Transverse colon (tissue), 4 donors: ENCODE measurements around the gene ARHGEF10L. TPM values are rescaled to one million over a fixed set of nuclear protein-coding genes. Genes with fewer than 3 reads are reported as not detected.
A peak's percentile ranks its signal among the peaks of the same experiment; 100 is the strongest.
"Not testable (repeated sequence)": the region's sequence is repeated elsewhere in the genome, so short reads cannot be mapped to it uniquely, and the experiment has no call there.

Experiments
- DNase-seq: peaks from one replicate; pipeline ENCODE4 v3.0.0-alpha.2; 2019
- H3K27ac ChIP-seq, 4 donors: fragments of 200-600 bp; sonication (generic); 2 replicates each; pipeline ENCODE4 v1.5.1; 2016 to 2018; ENCODE audit warnings: inconsistent platforms in 4 of 4
- H3K27me3 ChIP-seq: fragments of 200-600 bp; sonication (generic); 2 replicates; pipeline ENCODE4 v1.5.1; 2017; ENCODE audit warnings: inconsistent platforms
- H3K36me3 ChIP-seq, 4 donors: fragments of 200-600 bp; sonication (generic); 2 replicates each; pipeline ENCODE4 v1.5.1; 2017 to 2019; ENCODE audit warnings: inconsistent platforms in 4 of 4
- H3K4me1 ChIP-seq, 4 donors: fragments of 200-600 bp; sonication (generic); 2 replicates each; pipeline ENCODE4 v1.5.1; 2017 to 2020; ENCODE audit warnings: inconsistent platforms in 4 of 4
- H3K4me3 ChIP-seq, 4 donors: fragments of 200-600 bp; sonication (generic); 1 replicate in 1 of 4; 2 replicates in 3 of 4; pipeline versions ENCODE4 v1.5.1 to v1.6.1; 2017 to 2019; ENCODE audit warnings: inconsistent platforms in 4 of 4
- H3K9me3 ChIP-seq, 2 donors: fragments of 200-600 bp; sonication (generic); 2 replicates each; pipeline ENCODE4 v1.5.1; 2017 to 2019; ENCODE audit warnings: inconsistent platforms in 2 of 2
- EP300 ChIP-seq: sonication (generic); formaldehyde crosslinking; IDR thresholded peaks from one replicate; pipeline ENCODE4 v1.6.1; 2017; ENCODE audit warnings: antibody characterized with exemption, low read depth
- POLR2A ChIP-seq: fragments of 450-650 bp; IDR thresholded peaks from one replicate; pipeline ENCODE4 v1.6.1; 2016; ENCODE audit warnings: antibody characterized with exemption, mild to moderate bottlenecking, moderate library complexity
- POLR2AphosphoS5 ChIP-seq, 3 donors: sonication (generic); formaldehyde crosslinking; IDR thresholded peaks; one replicate each; pipeline ENCODE4 v1.6.1; 2016; ENCODE audit warnings: antibody characterized with exemption in 3 of 3
- WGBS, 2 donors: methylation state at CpG; one replicate each; pipeline ENCODE4 v1.1.5; 2018; ENCODE audit warnings: low coverage in 1 of 2; 5-methylcytosine and 5-hydroxymethylcytosine counted together
- in situ Hi-C, 4 donors: fragments of 200-750 bp; cut with MboI; loops; one replicate each; pipeline versions ENCODE4 v1.15.0 to v1.15.1; 2017; ENCODE audit warnings: low sequenced_read_pairs in 3 of 4, low pct_ligation_motif_present in 1 of 4, low pct_unique_long_range_greater_than_20kb in 1 of 4
- intact Hi-C: fragments of 100-400 bp; cut with DNase I; formaldehyde crosslinking; loops from one replicate; pipeline ENCODE4 v1.15.1; 2023; ENCODE audit warnings: low total_unique reads
- total RNA-seq, 4 donors: library from RNA; depleted of rRNA; stranded (reverse); fragments of >200 nt; gene quantifications; one replicate each; pipeline ENCODE4 v1.1.0, GENCODE V29; 2016
- TF ChIP-seq, protein P1 (sequence below), 5 experiments: fragments of 200-600 bp in 3 of 5; fragments of 450-650 bp in 2 of 5; sonication (generic) in 3 of 5; IDR thresholded peaks; 1 replicate in 2 of 5; 2 replicates in 3 of 5; pipeline ENCODE4 v1.5.1; 2016 to 2017; ENCODE audit warnings: antibody characterized with exemption in 5 of 5, inconsistent platforms in 3 of 5, mild to moderate bottlenecking in 2 of 5, moderate library complexity in 1 of 5

Gene ARHGEF10L, protein sequence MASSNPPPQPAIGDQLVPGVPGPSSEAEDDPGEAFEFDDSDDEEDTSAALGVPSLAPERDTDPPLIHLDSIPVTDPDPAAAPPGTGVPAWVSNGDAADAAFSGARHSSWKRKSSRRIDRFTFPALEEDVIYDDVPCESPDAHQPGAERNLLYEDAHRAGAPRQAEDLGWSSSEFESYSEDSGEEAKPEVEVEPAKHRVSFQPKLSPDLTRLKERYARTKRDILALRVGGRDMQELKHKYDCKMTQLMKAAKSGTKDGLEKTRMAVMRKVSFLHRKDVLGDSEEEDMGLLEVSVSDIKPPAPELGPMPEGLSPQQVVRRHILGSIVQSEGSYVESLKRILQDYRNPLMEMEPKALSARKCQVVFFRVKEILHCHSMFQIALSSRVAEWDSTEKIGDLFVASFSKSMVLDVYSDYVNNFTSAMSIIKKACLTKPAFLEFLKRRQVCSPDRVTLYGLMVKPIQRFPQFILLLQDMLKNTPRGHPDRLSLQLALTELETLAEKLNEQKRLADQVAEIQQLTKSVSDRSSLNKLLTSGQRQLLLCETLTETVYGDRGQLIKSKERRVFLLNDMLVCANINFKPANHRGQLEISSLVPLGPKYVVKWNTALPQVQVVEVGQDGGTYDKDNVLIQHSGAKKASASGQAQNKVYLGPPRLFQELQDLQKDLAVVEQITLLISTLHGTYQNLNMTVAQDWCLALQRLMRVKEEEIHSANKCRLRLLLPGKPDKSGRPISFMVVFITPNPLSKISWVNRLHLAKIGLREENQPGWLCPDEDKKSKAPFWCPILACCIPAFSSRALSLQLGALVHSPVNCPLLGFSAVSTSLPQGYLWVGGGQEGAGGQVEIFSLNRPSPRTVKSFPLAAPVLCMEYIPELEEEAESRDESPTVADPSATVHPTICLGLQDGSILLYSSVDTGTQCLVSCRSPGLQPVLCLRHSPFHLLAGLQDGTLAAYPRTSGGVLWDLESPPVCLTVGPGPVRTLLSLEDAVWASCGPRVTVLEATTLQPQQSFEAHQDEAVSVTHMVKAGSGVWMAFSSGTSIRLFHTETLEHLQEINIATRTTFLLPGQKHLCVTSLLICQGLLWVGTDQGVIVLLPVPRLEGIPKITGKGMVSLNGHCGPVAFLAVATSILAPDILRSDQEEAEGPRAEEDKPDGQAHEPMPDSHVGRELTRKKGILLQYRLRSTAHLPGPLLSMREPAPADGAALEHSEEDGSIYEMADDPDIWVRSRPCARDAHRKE (N-terminal part only)
- total RNA-seq: 100 to 1,000 TPM; 115 to 326 (median 199) TPM

DNA sequence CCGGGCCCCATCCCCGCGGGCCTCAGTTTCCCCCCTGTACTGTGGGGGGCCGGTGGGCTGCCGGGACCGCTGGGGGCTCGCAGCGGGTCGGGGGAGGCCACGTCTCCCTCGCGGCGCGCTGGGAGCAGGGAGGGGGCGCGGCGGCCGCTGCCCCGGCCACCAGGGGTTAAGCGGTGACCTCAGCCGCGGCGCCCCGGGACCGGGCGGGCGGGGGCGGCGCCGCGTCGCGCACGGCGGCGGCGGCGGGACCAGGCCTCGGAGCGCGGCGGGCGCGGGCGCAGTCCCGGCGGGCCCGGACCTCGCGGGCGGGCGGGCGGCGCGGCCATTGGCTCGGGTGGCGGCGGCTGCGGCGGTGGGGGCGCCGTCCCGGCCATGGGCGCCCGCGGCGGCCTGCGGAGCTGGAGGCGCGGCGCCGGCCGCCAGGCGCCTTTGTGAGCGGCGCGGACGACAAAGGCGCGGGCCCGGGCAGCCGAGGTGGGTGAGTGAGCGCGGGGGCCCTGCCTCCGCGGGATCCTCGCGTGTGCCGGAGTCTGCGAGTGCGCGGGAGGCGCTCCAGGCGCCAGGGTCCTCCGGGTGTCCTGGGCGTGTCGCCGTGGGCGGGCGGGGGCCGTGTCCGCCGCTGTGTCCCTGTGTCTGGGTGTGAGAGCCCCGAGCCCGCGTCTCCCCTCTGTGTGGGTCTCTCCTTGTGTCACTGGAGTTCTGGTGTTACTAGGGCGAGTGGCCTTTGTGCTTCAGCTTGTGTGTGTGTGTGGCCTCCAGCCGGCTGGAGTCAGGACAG is at the start of gene ARHGEF10L:
ARHGEF10L (plus strand) TSS at position 222 of the 778 bp plus-strand sequence. CDS start 40,898 bp downstream, outside the sequence.
- DNase-seq: no peak
- peak within 1 kb of the TSS; percentile 86 to 96 (median 94) for H3K27ac ChIP-seq
- no peaks in the 10 kb centered on the region for H3K9me3 ChIP-seq
- H3K36me3 ChIP-seq: no peaks in the 10 kb centered on the region
- no peaks in the 10 kb centered on the region for H3K27me3 ChIP-seq
- in situ Hi-C loops (no loop called here), intact Hi-C loops (no loop called here)
- TF ChIP-seq EP300: no peak
- peak; percentile 28 for TF ChIP-seq POLR2A
- peak in 1 of 3 donors; percentile 7 for TF ChIP-seq POLR2AphosphoS5 (IDR thresholded peaks at IDR 0.05)
- TF ChIP-seq, protein P1, sequence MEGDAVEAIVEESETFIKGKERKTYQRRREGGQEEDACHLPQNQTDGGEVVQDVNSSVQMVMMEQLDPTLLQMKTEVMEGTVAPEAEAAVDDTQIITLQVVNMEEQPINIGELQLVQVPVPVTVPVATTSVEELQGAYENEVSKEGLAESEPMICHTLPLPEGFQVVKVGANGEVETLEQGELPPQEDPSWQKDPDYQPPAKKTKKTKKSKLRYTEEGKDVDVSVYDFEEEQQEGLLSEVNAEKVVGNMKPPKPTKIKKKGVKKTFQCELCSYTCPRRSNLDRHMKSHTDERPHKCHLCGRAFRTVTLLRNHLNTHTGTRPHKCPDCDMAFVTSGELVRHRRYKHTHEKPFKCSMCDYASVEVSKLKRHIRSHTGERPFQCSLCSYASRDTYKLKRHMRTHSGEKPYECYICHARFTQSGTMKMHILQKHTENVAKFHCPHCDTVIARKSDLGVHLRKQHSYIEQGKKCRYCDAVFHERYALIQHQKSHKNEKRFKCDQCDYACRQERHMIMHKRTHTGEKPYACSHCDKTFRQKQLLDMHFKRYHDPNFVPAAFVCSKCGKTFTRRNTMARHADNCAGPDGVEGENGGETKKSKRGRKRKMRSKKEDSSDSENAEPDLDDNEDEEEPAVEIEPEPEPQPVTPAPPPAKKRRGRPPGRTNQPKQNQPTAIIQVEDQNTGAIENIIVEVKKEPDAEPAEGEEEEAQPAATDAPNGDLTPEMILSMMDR (IDR thresholded peaks at IDR 0.05): no peak
- 2% methylated on average over 27 of the region's 108 CpGs; no CpG with 5 or more reads in 1 of the 2 donors for WGBS, 2 donors
- peaks cover 6 to 60% (median 45%) of the 10 kb centered on the region in 4 donors for H3K4me1 ChIP-seq
- H3K4me3 ChIP-seq: peak within 1 kb of the TSS; percentile 72 to 85 (median 74)

DNA sequence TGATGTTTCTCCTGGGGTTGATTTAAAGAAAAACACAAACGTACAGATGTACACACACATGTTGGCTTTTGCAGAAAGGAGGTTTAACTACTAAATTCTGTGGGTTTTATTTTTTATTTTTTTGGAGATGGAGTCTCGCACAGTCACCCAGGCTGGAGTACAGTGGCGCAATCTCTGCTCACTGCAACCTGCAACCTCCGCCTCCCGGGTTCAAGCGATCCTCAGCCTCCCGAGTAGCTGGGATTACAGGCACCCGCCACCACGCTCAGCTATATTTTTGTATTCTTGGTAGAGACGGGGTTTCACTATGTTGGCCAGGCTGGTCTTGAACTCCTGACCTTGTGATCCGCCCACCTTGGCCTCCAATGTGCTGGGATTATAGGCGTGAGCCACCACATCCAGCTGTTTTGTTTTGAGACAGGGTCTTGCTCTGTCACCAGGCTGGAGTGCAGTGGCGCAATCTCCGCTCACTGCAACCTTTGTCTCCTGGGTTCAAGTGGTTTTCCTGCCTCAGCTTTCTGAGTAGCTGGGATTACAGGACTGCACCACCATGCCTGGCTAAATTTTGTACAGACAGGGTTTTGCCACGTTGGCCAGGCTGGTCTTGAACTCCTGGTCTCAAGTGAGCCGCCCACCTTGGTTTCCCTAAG is 49.6 kb upstream of the ARHGEF10L start:
- in situ Hi-C loops: loop anchor here in 2 of 4 donors (25.0 kb wide), 1 partner anchor 347 kb away; no protein-coding TSS in a partner anchor
- intact Hi-C loops: not testable (repeated sequence)

DNA sequence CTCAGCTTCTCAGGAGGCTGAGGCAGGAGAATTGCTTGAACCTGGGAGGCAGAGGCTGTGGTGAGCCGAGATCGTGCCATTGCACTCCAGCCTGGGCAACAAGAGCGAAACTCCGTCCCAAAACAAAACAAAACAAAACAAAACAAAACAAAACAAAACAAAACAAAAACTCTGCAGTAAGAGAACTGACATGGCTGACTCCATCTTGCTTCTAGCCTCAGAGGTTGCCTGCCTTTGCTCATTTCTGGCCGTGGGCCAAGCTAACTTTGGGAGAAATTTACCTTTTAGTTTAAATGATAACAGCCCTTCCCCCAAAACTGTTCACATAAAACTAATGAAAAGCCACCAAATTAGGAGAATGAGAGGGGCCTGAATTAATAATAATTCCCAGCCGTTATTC is 48.8 kb upstream of the ARHGEF10L start:
- WGBS, 2 donors: 76 to 84% methylated on average over 4 to 6 of the region's 6 CpGs
- H3K4me1 ChIP-seq, H3K27ac ChIP-seq, intact Hi-C loops, H3K9me3 ChIP-seq, H3K36me3 ChIP-seq, H3K27me3 ChIP-seq, H3K4me3 ChIP-seq, DNase-seq: not testable (repeated sequence)
- in situ Hi-C loops: loop anchor here in 2 of 4 donors (25.0 kb wide), 1 partner anchor 347 kb away; no protein-coding TSS in a partner anchor

More for the DNA sequence above, 49.6 kb upstream of the ARHGEF10L start:
- not testable (repeated sequence) for H3K4me1 ChIP-seq, H3K27ac ChIP-seq, H3K36me3 ChIP-seq, H3K27me3 ChIP-seq, H3K4me3 ChIP-seq, DNase-seq, H3K9me3 ChIP-seq
- WGBS, 2 donors: 79 to 83% methylated on average over 1 to 16 of the region's 16 CpGs

DNA sequence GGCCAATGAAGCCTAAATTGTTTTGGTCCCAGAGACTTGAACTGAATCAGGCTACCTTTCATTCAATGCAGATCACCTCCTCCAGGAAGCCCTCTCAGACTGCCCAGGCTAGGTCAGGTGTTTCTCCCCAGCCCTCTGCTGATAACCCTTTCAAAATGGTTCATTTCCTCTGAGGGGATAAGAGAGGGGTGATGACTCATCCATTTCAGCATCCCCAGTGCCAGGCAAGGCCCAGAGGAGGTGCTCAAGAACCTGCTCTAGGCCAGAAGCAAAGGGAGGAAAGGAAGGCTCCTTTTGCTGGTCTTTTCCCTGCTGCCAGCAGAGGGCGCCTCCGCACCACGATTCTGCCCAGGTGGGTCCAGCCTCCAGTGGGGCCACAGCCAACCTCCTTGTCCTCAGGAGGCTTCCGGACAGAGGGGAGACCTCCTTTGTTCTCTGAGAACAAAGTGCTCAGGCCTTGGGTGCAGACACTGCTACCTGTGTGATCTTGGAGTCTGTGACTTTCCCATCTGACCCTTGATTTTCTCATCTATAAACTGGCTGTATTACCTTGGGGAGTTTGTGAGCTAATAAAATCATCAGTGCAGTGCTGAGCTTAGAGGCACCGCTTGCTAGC is 45.3 kb upstream of the ARHGEF10L start:
- in situ Hi-C loops (loop anchor here in 2 of 4 donors (25.0 kb wide), 1 partner anchor 343 kb away; no protein-coding TSS in a partner anchor), intact Hi-C loops (no loop called here)
- WGBS, 2 donors: 8% methylated on average over 5 of the region's 5 CpGs; no CpG with 5 or more reads in 1 of the 2 donors
- DNase-seq: peak; percentile 73
- Histone ChIP-seq H3K4me3 (no peak overlapping the region), H3K36me3 (no peaks in the 10 kb centered on the region), H3K4me1 (peaks cover 0 to 4% (median 0%) of the 10 kb centered on the region in 4 donors), H3K9me3 (no peaks in the 10 kb centered on the region), H3K27me3 (no peaks in the 10 kb centered on the region), H3K27ac (no peak overlapping the region)
- no peak for TF ChIP-seq EP300
- TF ChIP-seq, protein P1 (IDR thresholded peaks at IDR 0.05): peak; percentile 79 to 89 (median 86)
